Activated naive CD4-positive, alpha-beta T cell treated with anti-CD3 and anti-CD28 coated beads, Interleukin-2, amount 50 U/mL, for 24 hours (primary cell): ENCODE data around the gene ALOX15.
"Not testable (repeated sequence)": the region's sequence is repeated elsewhere in the genome, so short reads cannot be mapped to it uniquely, and the experiment has no call there.

Source experiments
- H3K27ac Mint-ChIP-seq: one replicate; pipeline ENCODE4 v1.8.0; 2021; ENCODE audit warnings: mild to moderate bottlenecking, mixed read lengths
- H3K27me3 Mint-ChIP-seq: one replicate; pipeline ENCODE4 v1.8.0; 2021; ENCODE audit warnings: mixed read lengths
- H3K36me3 Mint-ChIP-seq: one replicate; pipeline ENCODE4 v1.8.0; 2021; ENCODE audit warnings: mixed read lengths
- H3K4me1 Mint-ChIP-seq: one replicate; pipeline ENCODE4 v1.8.0; 2021; ENCODE audit warnings: mixed read lengths
- H3K4me3 Mint-ChIP-seq: one replicate; pipeline ENCODE4 v1.8.0; 2021; ENCODE audit warnings: mild to moderate bottlenecking, mixed read lengths
- H3K9me3 Mint-ChIP-seq: one replicate; pipeline ENCODE4 v1.8.0; 2021; ENCODE audit warnings: mixed read lengths

Gene ALOX15, protein sequence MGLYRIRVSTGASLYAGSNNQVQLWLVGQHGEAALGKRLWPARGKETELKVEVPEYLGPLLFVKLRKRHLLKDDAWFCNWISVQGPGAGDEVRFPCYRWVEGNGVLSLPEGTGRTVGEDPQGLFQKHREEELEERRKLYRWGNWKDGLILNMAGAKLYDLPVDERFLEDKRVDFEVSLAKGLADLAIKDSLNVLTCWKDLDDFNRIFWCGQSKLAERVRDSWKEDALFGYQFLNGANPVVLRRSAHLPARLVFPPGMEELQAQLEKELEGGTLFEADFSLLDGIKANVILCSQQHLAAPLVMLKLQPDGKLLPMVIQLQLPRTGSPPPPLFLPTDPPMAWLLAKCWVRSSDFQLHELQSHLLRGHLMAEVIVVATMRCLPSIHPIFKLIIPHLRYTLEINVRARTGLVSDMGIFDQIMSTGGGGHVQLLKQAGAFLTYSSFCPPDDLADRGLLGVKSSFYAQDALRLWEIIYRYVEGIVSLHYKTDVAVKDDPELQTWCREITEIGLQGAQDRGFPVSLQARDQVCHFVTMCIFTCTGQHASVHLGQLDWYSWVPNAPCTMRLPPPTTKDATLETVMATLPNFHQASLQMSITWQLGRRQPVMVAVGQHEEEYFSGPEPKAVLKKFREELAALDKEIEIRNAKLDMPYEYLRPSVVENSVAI

DNA sequence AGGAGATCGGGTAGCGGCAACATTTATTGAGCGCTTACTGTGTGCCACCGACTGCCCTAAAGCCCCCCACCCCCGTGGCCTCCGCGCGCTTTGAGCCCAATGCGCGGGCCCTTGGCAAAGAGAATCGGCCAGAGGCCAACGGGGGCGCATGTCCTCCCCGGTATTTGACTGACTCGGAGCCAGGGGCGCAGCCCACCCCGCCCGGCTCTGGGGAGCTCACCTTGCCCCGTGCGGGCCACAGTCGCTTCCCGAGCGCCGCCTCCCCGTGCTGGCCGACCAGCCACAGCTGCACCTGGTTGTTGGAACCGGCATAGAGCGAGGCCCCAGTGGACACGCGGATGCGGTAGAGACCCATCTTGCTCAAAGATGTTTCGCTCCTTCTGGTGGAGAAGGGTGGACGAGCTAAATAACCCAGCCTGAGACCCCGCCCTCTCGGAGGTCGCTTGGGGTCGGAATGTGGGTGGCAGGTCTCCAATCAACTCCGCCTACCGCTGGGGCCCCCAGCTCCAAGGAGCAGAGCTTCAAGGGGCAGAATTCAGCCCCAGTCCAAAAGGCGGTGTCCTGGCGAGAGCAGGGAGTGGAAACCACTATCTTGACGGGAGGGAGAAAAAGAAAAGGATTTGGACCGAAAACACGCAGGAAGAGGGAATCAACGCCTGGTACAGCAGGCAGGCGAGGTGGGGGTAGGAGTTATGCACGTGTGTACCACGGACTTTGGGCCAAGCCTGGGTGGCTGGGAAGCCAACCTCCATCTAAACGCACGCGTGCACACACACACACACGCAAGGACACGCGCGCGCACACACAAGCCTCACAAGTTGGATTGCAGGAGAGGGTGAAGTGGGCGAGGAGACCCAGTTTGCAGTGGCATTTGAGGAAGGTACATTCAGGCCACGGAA lies at the start of gene ALOX15:
Gene ALOX15 (minus strand): TSS at position 382 of the 899 bp plus-strand sequence. CDS start 27 bp downstream, at position 355.
- no peaks in the 10 kb centered on the region for H3K9me3 Mint-ChIP-seq
- no peak within 1 kb of the TSS for H3K27ac Mint-ChIP-seq
- H3K36me3 Mint-ChIP-seq: no peaks in the 10 kb centered on the region
- H3K4me3 Mint-ChIP-seq: no peak within 1 kb of the TSS
- peaks cover 36% of the 10 kb centered on the region for H3K27me3 Mint-ChIP-seq
- H3K4me1 Mint-ChIP-seq: peaks cover 11% of the 10 kb centered on the region

GRCh38 chr17:4690745-4691144 lies 49.3 kb upstream of the ALOX15 start:
- Mint-ChIP-seq H3K4me1 (peaks cover 57% of the 10 kb centered on the region), H3K9me3 (no peaks in the 10 kb centered on the region)

GRCh38 chr17:4689872-4690271 lies 48.4 kb upstream of the ALOX15 start:
- peaks cover 62% of the 10 kb centered on the region for H3K4me1 Mint-ChIP-seq
- not testable (repeated sequence) for H3K4me3 Mint-ChIP-seq, H3K27me3 Mint-ChIP-seq, H3K27ac Mint-ChIP-seq, H3K9me3 Mint-ChIP-seq
- H3K36me3 Mint-ChIP-seq: peaks cover 29% of the 10 kb centered on the region

More at GRCh38 chr17:4690745-4691144, 49.3 kb upstream of the ALOX15 start:
- Mint-ChIP-seq H3K27ac (no peak overlapping the region), H3K27me3 (no peaks in the 10 kb centered on the region), H3K4me3 (no peak overlapping the region), H3K36me3 (peaks cover 29% of the 10 kb centered on the region)

GRCh38 chr17:4683739-4684138 lies 42.3 kb upstream of the ALOX15 start:
- H3K27ac Mint-ChIP-seq, H3K9me3 Mint-ChIP-seq, H3K27me3 Mint-ChIP-seq, H3K4me3 Mint-ChIP-seq: not testable (repeated sequence)
- Mint-ChIP-seq H3K36me3 (peaks cover 19% of the 10 kb centered on the region), H3K4me1 (peaks cover 29% of the 10 kb centered on the region)

DNA sequence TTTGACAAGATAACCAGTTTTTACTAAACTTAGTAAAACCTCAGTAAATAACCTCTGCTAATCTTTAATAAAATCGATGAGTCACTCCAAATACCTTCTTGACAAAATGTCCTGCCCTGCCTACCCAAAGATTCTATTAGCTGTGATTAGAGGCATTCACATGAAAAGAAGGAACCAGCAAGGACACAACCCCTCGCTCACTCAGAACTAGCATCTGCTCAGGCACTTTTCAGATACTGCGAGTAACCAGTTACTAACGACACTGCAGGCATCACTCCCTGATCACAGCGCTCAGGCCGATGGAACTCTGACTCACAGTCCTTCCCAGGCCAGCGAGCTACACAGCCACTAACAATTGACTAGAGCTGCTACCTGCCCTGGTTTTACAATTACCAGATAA lies 38.2 kb upstream of the ALOX15 start:
- no peak overlapping the region for H3K4me3 Mint-ChIP-seq
- H3K27ac Mint-ChIP-seq: no peak overlapping the region
- H3K27me3 Mint-ChIP-seq: no peaks in the 10 kb centered on the region
- H3K36me3 Mint-ChIP-seq: peaks cover 14% of the 10 kb centered on the region
- no peaks in the 10 kb centered on the region for H3K9me3 Mint-ChIP-seq
- no peaks in the 10 kb centered on the region for H3K4me1 Mint-ChIP-seq

GRCh38 chr17:4678448-4679026 lies 37.1 kb upstream of the ALOX15 start:
- Mint-ChIP-seq H3K36me3 (peaks cover 14% of the 10 kb centered on the region), H3K4me1 (no peaks in the 10 kb centered on the region), H3K27ac (no peak overlapping the region), H3K4me3 (no peak overlapping the region), H3K9me3 (no peaks in the 10 kb centered on the region), H3K27me3 (no peaks in the 10 kb centered on the region)

DNA sequence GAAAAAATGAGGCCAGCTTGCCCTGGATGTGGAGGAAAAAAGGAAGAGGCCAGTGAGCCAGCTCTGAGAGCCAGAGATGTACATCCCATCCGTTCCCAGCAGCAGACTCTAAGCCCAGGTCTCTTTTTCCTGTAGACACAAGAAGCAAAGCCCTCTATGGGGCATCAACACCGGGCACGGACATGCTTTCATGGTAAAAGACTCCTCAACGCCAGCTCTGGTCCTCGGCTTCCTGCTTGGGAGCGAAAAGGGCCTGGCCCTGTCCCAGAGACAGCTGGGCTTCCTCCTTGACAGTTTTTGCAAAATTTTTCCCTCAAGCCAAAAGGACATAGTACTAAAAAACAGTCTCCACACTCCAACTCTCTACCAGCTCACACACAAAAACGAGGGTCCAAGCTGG lies 35.3 kb upstream of the ALOX15 start:
- H3K27me3 Mint-ChIP-seq: no peaks in the 10 kb centered on the region
- H3K36me3 Mint-ChIP-seq: peaks cover 7% of the 10 kb centered on the region
- H3K4me3 Mint-ChIP-seq: no peak overlapping the region
- H3K9me3 Mint-ChIP-seq: no peaks in the 10 kb centered on the region
- H3K27ac Mint-ChIP-seq: no peak overlapping the region
- H3K4me1 Mint-ChIP-seq: no peaks in the 10 kb centered on the region

DNA sequence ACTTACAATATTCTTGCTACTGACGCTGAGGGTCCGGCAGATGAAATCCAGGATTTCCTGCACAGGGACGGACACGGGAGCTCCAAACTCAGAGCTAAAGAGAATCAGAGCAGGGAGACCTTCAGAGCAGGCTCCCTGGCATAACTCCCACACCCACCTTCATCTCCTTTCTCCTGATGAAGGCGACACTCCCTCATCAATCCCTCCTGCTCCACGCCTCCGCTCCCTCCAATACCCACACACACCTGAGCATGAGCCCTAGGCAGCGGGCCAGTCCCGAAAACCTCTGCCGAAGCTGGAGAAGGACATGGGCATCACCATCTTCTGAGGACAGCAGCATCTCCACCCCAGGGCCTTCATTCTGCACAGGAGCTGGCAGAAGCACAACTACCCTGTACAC lies 34.3 kb upstream of the ALOX15 start:
- Mint-ChIP-seq H3K9me3 (no peaks in the 10 kb centered on the region), H3K36me3 (peaks cover 13% of the 10 kb centered on the region), H3K27me3 (no peaks in the 10 kb centered on the region), H3K4me1 (no peaks in the 10 kb centered on the region), H3K27ac (peak overlapping the region; percentile 33), H3K4me3 (no peak overlapping the region)

DNA sequence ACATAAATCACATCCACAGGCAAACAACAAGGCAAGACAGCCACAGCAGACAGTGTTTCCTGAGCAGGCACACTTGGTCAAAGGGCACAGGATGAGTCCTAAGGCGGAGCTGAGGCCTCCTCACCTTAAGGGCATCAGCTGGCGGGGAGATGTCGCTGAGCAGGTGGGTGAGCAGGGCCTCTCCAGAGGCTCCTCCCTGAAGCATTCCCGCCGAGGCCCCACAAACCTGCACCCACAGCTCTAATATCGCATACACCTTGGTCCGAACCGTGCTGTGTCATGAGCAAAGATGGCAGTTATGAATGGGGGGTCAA lies 33.2 kb upstream of the ALOX15 start:
- no peak overlapping the region for H3K4me3 Mint-ChIP-seq
- H3K27ac Mint-ChIP-seq: no peak overlapping the region
- H3K36me3 Mint-ChIP-seq: peaks cover 13% of the 10 kb centered on the region
- H3K9me3 Mint-ChIP-seq: no peaks in the 10 kb centered on the region
- no peaks in the 10 kb centered on the region for H3K27me3 Mint-ChIP-seq
- no peaks in the 10 kb centered on the region for H3K4me1 Mint-ChIP-seq

DNA sequence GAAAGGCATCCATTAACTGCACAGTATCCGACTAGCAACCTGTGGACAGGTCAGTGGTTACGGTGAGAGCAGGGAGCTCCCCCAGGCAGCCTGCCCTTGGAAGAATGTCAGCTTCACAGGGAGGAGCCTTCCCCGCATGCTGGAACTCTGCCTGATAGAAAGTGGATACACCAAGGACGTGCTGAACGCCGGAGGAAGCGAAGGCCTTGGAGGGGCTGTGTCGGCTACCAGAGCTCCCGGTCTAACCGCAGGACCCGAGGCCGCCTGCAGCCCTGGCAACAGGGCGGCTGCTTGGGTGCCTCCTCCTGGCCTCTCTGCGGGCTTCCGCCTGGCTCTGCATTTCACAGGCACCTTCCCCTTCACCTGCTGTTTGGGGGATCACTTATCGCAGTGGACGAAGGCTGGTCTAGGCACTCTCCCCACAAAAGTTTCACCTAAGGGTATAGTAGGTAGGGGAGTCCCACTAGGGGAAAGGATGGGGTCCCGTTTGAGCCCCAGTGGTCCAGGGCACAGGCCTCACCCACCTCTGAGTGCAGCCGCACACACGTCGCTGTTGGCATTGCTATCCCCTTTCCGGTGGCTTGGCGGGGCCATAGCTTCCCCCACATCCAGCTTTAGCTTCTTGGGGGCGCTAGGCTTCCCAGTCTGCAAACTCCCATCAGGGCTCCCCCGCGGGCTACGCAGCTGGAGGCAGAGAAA lies 32.7 kb upstream of the ALOX15 start:
- H3K9me3 Mint-ChIP-seq: no peaks in the 10 kb centered on the region
- H3K27ac Mint-ChIP-seq: no peak overlapping the region
- H3K4me3 Mint-ChIP-seq: no peak overlapping the region
- H3K27me3 Mint-ChIP-seq: no peaks in the 10 kb centered on the region
- H3K36me3 Mint-ChIP-seq: peaks cover 13% of the 10 kb centered on the region
- no peaks in the 10 kb centered on the region for H3K4me1 Mint-ChIP-seq

- Mint-ChIP-seq H3K36me3 (peaks cover 13% of the 10 kb centered on the region), H3K27me3 (no peaks in the 10 kb centered on the region), H3K4me1 (no peaks in the 10 kb centered on the region), H3K4me3 (no peak overlapping the region), H3K27ac (no peak overlapping the region), H3K9me3 (no peaks in the 10 kb centered on the region)
Measured at GRCh38 chr17:4673169-4673568, 31.7 kb upstream of the ALOX15 start.

GRCh38 chr17:4672751-4673150 lies 31.3 kb upstream of the ALOX15 start:
- H3K9me3 Mint-ChIP-seq: no peaks in the 10 kb centered on the region
- H3K4me1 Mint-ChIP-seq: no peaks in the 10 kb centered on the region
- no peak overlapping the region for H3K27ac Mint-ChIP-seq
- H3K4me3 Mint-ChIP-seq: no peak overlapping the region
- peaks cover 13% of the 10 kb centered on the region for H3K36me3 Mint-ChIP-seq
- no peaks in the 10 kb centered on the region for H3K27me3 Mint-ChIP-seq

DNA sequence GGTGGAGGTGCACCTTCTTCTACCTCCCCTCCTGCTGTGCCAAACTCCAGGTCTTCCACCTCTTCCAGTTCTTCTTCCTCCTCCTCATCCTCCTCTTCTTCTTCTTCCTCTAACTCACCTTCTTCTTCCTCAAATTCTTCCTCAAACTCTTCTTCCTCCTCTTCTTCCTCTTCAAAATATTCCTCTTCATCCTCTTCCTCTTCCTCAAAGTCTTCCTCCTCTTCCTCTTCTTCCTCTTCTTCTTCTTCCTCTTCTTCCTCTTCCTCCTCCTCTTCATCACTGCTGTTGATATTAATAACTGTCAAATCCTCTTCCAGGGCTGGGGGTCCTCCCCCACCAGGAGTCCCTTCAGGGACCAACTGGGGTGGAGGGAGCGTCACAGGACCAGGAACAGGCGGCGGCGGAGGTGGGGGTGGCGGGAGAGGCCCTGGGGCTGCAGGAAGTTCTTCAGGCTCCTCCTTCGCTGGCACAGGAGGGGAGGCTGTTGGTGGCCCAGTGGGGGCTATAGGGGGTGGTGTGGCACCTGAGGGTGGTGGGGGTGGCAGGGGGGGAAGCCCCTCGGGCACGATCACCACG lies 30.7 kb upstream of the ALOX15 start:
- H3K27me3 Mint-ChIP-seq: no peaks in the 10 kb centered on the region
- H3K36me3 Mint-ChIP-seq: peaks cover 13% of the 10 kb centered on the region
- peak overlapping the region; percentile 25 for H3K27ac Mint-ChIP-seq
- no peak overlapping the region for H3K4me3 Mint-ChIP-seq
- H3K9me3 Mint-ChIP-seq: no peaks in the 10 kb centered on the region
- H3K4me1 Mint-ChIP-seq: no peaks in the 10 kb centered on the region

DNA sequence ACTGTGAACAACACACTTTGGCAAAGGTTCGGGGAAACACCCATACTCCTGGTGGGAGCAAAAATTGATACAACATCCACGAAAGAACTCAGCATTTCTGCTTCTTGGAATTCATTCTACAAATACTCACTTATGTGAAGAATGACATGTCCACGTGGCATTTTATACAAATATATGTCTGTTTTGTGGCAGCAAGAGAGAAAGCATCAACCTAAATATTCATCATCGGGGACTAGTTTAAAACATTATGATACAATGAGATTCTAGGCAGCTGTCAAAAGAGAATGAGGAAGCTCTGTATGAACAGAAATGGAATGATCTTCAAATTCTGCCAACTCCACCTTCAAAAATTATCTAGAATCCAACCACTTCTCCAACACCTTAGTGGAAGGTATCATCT lies 25.7 kb upstream of the ALOX15 start:
- no peaks in the 10 kb centered on the region for H3K9me3 Mint-ChIP-seq
- H3K27ac Mint-ChIP-seq: no peak overlapping the region
- no peak overlapping the region for H3K4me3 Mint-ChIP-seq
- H3K36me3 Mint-ChIP-seq: peaks cover 9% of the 10 kb centered on the region
- H3K27me3 Mint-ChIP-seq: no peaks in the 10 kb centered on the region
- no peaks in the 10 kb centered on the region for H3K4me1 Mint-ChIP-seq

- Mint-ChIP-seq H3K27me3 (no peaks in the 10 kb centered on the region), H3K9me3 (no peaks in the 10 kb centered on the region), H3K4me3 (no peak overlapping the region), H3K27ac (no peak overlapping the region), H3K4me1 (no peaks in the 10 kb centered on the region), H3K36me3 (peaks cover 5% of the 10 kb centered on the region)
Measured at GRCh38 chr17:4666296-4666695, 24.8 kb upstream of the ALOX15 start.
